Endothelial cell of umbilical vein (primary cell): ENCODE results near the gene CACNA1E. TPM values are rescaled to one million over a fixed set of nuclear protein-coding genes. Genes with fewer than 3 reads are reported as not detected.

Experiments
- BruUV-seq: library from RNA; stranded (reverse); fragments of 400-500 nt; replicated peaks from 2 replicates; lab custom pipeline; 2021; lab: Mats Ljungman, UMichigan
- CTCF ChIA-PET: fragments of 300-600, 350-600 bp; sonication (Branson Sonifier 250); formaldehyde crosslinking; loops from one replicate; lab custom pipeline; 2021; ENCODE audit warnings: antibody characterized with exemption, inconsistent platforms; lab: Charles Lee
- POLR2A ChIA-PET: fragments of 300-600, 350-600 bp; sonication (Branson Sonifier 250); formaldehyde crosslinking; loops from one replicate; lab custom pipeline; 2021; ENCODE audit warnings: antibody characterized with exemption, inconsistent platforms; lab: Charles Lee
- DNase-seq: peaks from one replicate; pipeline ENCODE4 v3.0.0-alpha.2; 2011; ENCODE audit warnings: low read depth, low spot score
- FAIRE-seq: peaks from 2 replicates; lab custom pipeline; 2011; peaks lifted over from hg19 to GRCh38; lab: Jason Lieb, UNC
- H2AFZ ChIP-seq: 2 replicates; pipeline ENCODE4 v1.6.0; 2012; ENCODE audit warnings: low read depth, low read length, control low read depth, inconsistent platforms
- H3K27ac ChIP-seq: 2 replicates; pipeline ENCODE4 v1.5.1; 2011; ENCODE audit warnings: low read depth, mild to moderate bottlenecking, control low read depth, low read length, moderate library complexity; ENCODE audit not compliant: insufficient read depth
- H3K27me3 ChIP-seq, 2 experiments: 2 replicates each; pipeline versions ENCODE4 v1.6.0 to v1.6.1; 2011; ENCODE audit warnings: low read length in 2 of 2, mixed read lengths in 1 of 2; ENCODE audit not compliant: control insufficient read depth in 2 of 2, insufficient read depth in 2 of 2
- H3K36me3 ChIP-seq, 2 experiments: 2 replicates in 1 of 2; 3 replicates in 1 of 2; pipeline ENCODE4 v1.5.1; 2011; ENCODE audit warnings: low read length in 2 of 2, mild to moderate bottlenecking in 1 of 2, moderate library complexity in 1 of 2; ENCODE audit not compliant: control insufficient read depth in 2 of 2, insufficient read depth in 2 of 2; ENCODE audit errors: extremely low read depth in 1 of 2
- H3K4me1 ChIP-seq: 3 replicates; pipeline ENCODE4 v1.5.1; 2011; ENCODE audit warnings: mild to moderate bottlenecking, low read length; ENCODE audit not compliant: control insufficient read depth, insufficient read depth; ENCODE audit errors: extremely low read depth
- H3K4me2 ChIP-seq: 2 replicates; pipeline ENCODE4 v1.6.1; 2011; ENCODE audit warnings: low read length, control low read depth, mixed read lengths; ENCODE audit not compliant: insufficient read depth
- H3K4me3 ChIP-seq, 3 experiments: fragments of 200-600 bp in 1 of 3; sonication (generic), shearing (Covaris generic) in 1 of 3; replicated peaks in 1 of 3; 2 replicates each; pipeline ENCODE4 v1.5.1; 2011 to 2016; ENCODE audit warnings: control low read depth in 3 of 3, low read length in 3 of 3, mild to moderate bottlenecking in 2 of 3, inconsistent platforms in 1 of 3, low read depth in 1 of 3, moderate library complexity in 1 of 3; ENCODE audit not compliant: insufficient read depth in 1 of 3
- H3K79me2 ChIP-seq: 2 replicates; pipeline ENCODE4 v1.6.0; 2012; ENCODE audit warnings: low read length, inconsistent platforms; ENCODE audit not compliant: control insufficient read depth, insufficient read depth
- H3K9ac ChIP-seq: replicated peaks from 2 replicates; pipeline ENCODE3; 2011; ENCODE audit warnings: low read length, control low read depth; ENCODE audit not compliant: insufficient read depth; ENCODE audit errors: extremely low read depth
- H3K9me1 ChIP-seq: replicated peaks from 3 replicates; pipeline ENCODE4 v1.6.0; 2011; ENCODE audit warnings: mild to moderate bottlenecking, low read length; ENCODE audit not compliant: control insufficient read depth, insufficient read depth; ENCODE audit errors: extremely low read depth
- H3K9me3 ChIP-seq: replicated peaks from 2 replicates; pipeline ENCODE4 v1.5.1; 2012; ENCODE audit warnings: low read length, inconsistent platforms; ENCODE audit not compliant: control insufficient read depth, insufficient read depth
- H4K20me1 ChIP-seq: replicated peaks from 2 replicates; pipeline ENCODE3; 2011; ENCODE audit warnings: mild to moderate bottlenecking, low read length; ENCODE audit not compliant: control insufficient read depth, insufficient read depth; ENCODE audit errors: extremely low read depth
- EZH2 ChIP-seq: IDR thresholded peaks from 2 replicates; pipeline ENCODE4 v1.6.1; 2012; ENCODE audit warnings: borderline replicate concordance, low read depth, mild to moderate bottlenecking, moderate library complexity, low read length, inconsistent platforms; ENCODE audit not compliant: severe bottlenecking
- FOS ChIP-seq: IDR thresholded peaks from 2 replicates; pipeline ENCODE4 v1.6.1; 2011; ENCODE audit warnings: mild to moderate bottlenecking, low read length, moderate library complexity, borderline replicate concordance; ENCODE audit not compliant: insufficient read depth
- GATA2 ChIP-seq: IDR thresholded peaks from 2 replicates; pipeline ENCODE4 v1.7.0; 2011; ENCODE audit warnings: low read depth, mild to moderate bottlenecking, moderate library complexity, mixed read lengths, low read length; ENCODE audit not compliant: insufficient read length, insufficient read depth
- JUN ChIP-seq: IDR thresholded peaks from 2 replicates; pipeline ENCODE4 v1.6.1; 2011; ENCODE audit warnings: borderline replicate concordance, low read depth; ENCODE audit not compliant: insufficient read length, insufficient read depth
- MYC ChIP-seq: IDR thresholded peaks from one replicate; pipeline ENCODE4 v1.6.1; 2011; ENCODE audit warnings: mild to moderate bottlenecking, low read depth, low read length
- POLR2A ChIP-seq: IDR thresholded peaks from 2 replicates; pipeline ENCODE4 v1.6.1; 2012; ENCODE audit warnings: low read depth, mild to moderate bottlenecking, control low read depth, low read length
- POLR2AphosphoS5 ChIP-seq: IDR thresholded peaks from 2 replicates; pipeline ENCODE4 v1.6.1; 2012; ENCODE audit warnings: low read depth, mild to moderate bottlenecking, control low read depth, low read length, moderate library complexity; ENCODE audit not compliant: insufficient read depth
- dilution Hi-C: fragments of 300-500 bp; cut with MboI; formaldehyde crosslinking; loops from one replicate; pipeline ENCODE4 v1.15.0; 2019; ENCODE audit warnings: low sequenced_read_pairs; ENCODE audit not compliant: extremely low pct_ligation_motif_present
- intact Hi-C: fragments of 100-400 bp; cut with micrococcal nuclease; formaldehyde crosslinking; loops from one replicate; pipeline ENCODE4 v1.10.0; 2022
- polyA plus RNA-seq, 4 experiments: library from polyadenylated mRNA; depleted of rRNA in 3 of 4; stranded (reverse) in 3 of 4; unstranded in 1 of 4; fragments of >200 nt; gene quantifications; 2 replicates each; pipeline versions ENCODE4 v1.2.1 to v1.2.3, GENCODE V29; 2011 to 2012; ENCODE audit warnings: missing spikeins in 1 of 4
- total RNA-seq: library from RNA; stranded (reverse); gene quantifications from 2 replicates; pipeline ENCODE4 v1.2.3, GENCODE V29; 2021
- TF ChIP-seq, protein P1 (sequence below), 2 donors: IDR thresholded peaks; 1 replicate in 1 of 2; 2 replicates in 1 of 2; pipeline ENCODE4 v1.5.1; 2011; ENCODE audit warnings: low read length in 2 of 2, mild to moderate bottlenecking in 2 of 2, moderate library complexity in 2 of 2, control low read depth in 1 of 2, inconsistent platforms in 1 of 2, low read depth in 1 of 2; ENCODE audit not compliant: insufficient read depth in 1 of 2; ENCODE audit errors: extremely low read depth in 1 of 2
- TF ChIP-seq, protein P2 (sequence below): IDR thresholded peaks from 2 replicates; pipeline ENCODE4 v1.6.1; 2011; ENCODE audit not compliant: insufficient read depth, insufficient read length

Gene CACNA1E
- total and polyA plus RNA-seq, 2 donors (not counting 3 experiments of a cell fraction or from before 2014, with no cell fraction given), result not detected

DNA sequence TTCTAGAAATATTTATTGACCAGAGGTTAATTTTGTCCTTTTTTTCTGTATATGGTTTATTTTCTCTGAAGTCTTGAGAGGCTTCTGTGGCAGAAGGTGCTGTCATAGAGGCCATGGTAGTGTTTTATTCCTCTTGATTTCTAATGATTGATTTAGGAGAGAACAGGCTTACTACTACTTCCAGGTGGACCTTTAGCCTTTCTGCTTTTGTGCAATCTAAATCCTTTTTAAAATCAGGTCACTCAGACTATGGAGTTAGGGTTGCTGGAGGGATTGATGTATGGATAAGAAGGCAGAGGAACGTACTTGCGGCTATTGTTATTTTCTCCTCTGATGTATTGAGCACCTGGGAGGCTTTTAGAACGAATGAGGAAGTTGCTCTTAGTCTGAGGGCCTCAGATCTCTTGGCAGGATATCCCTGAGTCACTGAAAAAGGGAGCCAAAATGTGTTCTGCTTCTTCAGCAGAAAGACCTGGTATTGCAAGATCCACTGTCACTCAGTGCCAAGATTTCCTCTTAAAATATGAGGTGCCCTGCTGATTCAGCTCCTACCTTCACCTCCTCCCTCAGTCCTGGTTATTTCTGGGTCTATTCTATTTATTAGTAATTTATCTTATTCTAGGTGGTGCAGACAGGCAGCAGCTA lies 300.8 kb downstream of the CACNA1E start:
- H3K4me2 ChIP-seq, result no peak overlapping the region
- H3K9ac ChIP-seq, result no peak overlapping the region
- FAIRE-seq (no peak), DNase-seq (no peak)
- no TSS peak for BruUV-seq
- no peaks in the 10 kb centered on the region for H3K9me3 ChIP-seq
- no peaks in the 10 kb centered on the region for H3K36me3 ChIP-seq
- ChIA-PET POLR2A (no interaction called here), CTCF (no interaction called here)
- intact Hi-C loops, result no loop called here
- no peak overlapping the region for H3K4me3 ChIP-seq
- H2AFZ ChIP-seq, result no peak overlapping the region
- H3K79me2 ChIP-seq, result no peaks in the 10 kb centered on the region
- no peak for TF ChIP-seq POLR2A
- H4K20me1 ChIP-seq, result no peaks in the 10 kb centered on the region
- no peaks in the 10 kb centered on the region for H3K27me3 ChIP-seq
- H3K9me1 ChIP-seq, result no peaks in the 10 kb centered on the region
- H3K4me1 ChIP-seq, result no peaks in the 10 kb centered on the region
- dilution Hi-C loops, result no loop called here
- H3K27ac ChIP-seq, result no peak overlapping the region

DNA sequence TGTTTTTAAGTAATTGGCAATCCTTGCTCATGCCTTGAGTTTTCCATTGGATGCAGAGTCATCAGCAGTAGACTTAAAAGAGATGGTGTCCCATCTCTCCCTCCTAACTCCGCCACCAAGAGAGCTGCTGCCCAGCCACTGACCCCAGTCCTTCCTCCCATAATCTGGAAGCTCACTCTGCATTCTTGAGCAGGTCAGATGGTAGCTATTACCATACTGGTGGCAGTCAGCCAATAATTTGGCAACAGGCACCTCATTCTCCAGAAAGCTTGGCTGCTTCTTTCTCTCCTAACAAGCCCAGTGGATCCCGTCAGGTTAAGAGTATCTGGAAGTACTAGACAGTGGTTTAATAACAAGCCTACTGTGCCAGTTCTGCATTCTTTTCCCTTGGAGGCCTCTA lies 306.1 kb downstream of the CACNA1E start:
- ChIA-PET CTCF (no interaction called here), POLR2A (no interaction called here)
- Histone ChIP-seq H3K4me3 (no peak overlapping the region), H3K4me2 (no peak overlapping the region), H3K4me1 (no peaks in the 10 kb centered on the region), H2AFZ (no peak overlapping the region), H3K9me3 (peaks cover 5% of the 10 kb centered on the region), H3K79me2 (no peaks in the 10 kb centered on the region), H3K27ac (no peak overlapping the region), H3K9me1 (no peaks in the 10 kb centered on the region), H3K36me3 (no peaks in the 10 kb centered on the region), H3K27me3 (no peaks in the 10 kb centered on the region), H4K20me1 (no peaks in the 10 kb centered on the region), H3K9ac (no peak overlapping the region)
- FAIRE-seq (no peak), DNase-seq (no peak)
- intact Hi-C loops, result no loop called here
- no TSS peak for BruUV-seq
- TF ChIP-seq MYC (no peak), EZH2 (no peak), POLR2AphosphoS5 (no peak), JUN (no peak), GATA2 (no peak), FOS (no peak), POLR2A (no peak)
- TF ChIP-seq, protein P1, sequence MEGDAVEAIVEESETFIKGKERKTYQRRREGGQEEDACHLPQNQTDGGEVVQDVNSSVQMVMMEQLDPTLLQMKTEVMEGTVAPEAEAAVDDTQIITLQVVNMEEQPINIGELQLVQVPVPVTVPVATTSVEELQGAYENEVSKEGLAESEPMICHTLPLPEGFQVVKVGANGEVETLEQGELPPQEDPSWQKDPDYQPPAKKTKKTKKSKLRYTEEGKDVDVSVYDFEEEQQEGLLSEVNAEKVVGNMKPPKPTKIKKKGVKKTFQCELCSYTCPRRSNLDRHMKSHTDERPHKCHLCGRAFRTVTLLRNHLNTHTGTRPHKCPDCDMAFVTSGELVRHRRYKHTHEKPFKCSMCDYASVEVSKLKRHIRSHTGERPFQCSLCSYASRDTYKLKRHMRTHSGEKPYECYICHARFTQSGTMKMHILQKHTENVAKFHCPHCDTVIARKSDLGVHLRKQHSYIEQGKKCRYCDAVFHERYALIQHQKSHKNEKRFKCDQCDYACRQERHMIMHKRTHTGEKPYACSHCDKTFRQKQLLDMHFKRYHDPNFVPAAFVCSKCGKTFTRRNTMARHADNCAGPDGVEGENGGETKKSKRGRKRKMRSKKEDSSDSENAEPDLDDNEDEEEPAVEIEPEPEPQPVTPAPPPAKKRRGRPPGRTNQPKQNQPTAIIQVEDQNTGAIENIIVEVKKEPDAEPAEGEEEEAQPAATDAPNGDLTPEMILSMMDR (IDR thresholded peaks at IDR 0.05; ENCODE audit: extremely low read depth in 1 of 2, insufficient read depth in 1 of 2, low read depth in 1 of 2, low read length in 2 of 2), result no peak
- TF ChIP-seq, protein P2, sequence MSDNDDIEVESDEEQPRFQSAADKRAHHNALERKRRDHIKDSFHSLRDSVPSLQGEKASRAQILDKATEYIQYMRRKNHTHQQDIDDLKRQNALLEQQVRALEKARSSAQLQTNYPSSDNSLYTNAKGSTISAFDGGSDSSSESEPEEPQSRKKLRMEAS, result no peak
- dilution Hi-C loops, result no loop called here
